ENCODE results near the gene EPS15.
"Not testable (repeated sequence)": the region's sequence is repeated elsewhere in the genome, so short reads cannot be mapped to it uniquely, and the experiment has no call there.

DNA sequence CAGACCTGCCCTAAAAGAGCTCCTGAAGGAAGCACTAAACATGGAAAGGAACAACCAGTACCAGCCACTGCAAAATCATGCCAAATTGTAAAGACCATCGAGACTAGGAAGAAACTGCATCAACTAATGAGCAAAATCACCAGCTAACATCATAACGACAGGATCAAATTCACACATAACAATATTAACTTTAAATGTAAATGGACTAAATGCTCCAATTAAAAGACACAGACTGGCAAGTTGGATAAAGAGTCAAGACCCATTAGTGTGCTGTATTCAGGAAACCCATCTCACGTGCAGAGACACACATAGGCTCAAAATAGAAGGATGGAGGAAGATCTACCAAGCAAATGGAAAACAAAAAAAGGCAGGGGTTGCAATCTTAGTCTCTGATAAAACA, 131.8 kb downstream of the EPS15 start:
- TF ChIP-seq, protein P1, sequence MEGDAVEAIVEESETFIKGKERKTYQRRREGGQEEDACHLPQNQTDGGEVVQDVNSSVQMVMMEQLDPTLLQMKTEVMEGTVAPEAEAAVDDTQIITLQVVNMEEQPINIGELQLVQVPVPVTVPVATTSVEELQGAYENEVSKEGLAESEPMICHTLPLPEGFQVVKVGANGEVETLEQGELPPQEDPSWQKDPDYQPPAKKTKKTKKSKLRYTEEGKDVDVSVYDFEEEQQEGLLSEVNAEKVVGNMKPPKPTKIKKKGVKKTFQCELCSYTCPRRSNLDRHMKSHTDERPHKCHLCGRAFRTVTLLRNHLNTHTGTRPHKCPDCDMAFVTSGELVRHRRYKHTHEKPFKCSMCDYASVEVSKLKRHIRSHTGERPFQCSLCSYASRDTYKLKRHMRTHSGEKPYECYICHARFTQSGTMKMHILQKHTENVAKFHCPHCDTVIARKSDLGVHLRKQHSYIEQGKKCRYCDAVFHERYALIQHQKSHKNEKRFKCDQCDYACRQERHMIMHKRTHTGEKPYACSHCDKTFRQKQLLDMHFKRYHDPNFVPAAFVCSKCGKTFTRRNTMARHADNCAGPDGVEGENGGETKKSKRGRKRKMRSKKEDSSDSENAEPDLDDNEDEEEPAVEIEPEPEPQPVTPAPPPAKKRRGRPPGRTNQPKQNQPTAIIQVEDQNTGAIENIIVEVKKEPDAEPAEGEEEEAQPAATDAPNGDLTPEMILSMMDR (IDR thresholded peaks at IDR 0.05), result not testable (repeated sequence)
- TF ChIP-seq POLR2A (IDR thresholded peaks at IDR 0.05), result not testable (repeated sequence)

Measured in adrenal gland (tissue), 5 donors.